NOMO-1 treated with dmso at 0.1 percent for 144 hours (cell line): ENCODE results near the gene AMOTL1.
"Not testable (repeated sequence)": the region's sequence is repeated elsewhere in the genome, so short reads cannot be mapped to it uniquely, and the experiment has no call there.

ENCODE experiments used
- DNase-seq: peaks from one replicate; lab custom pipeline; 2025; ENCODE audit not compliant: unreplicated experiment; lab: John Stamatoyannopoulos, UW

The AMOTL1 gene

DNA sequence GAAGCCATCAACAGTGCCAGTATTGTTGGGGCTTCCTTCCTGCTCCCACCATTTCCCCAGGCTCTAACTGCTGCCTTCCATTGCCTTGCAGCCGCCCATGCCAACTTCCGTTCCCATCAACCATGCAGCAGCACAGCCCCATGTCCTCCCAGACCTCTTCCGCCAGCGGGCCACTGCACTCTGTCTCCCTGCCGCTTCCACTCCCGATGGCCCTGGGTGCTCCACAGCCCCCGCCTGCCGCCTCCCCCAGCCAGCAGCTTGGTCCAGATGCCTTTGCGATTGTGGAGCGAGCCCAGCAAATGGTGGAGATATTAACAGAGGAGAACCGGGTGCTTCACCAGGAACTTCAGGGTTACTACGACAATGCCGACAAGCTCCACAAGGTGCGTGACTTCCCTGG, 53.3 kb downstream of the AMOTL1 start:
- DNase-seq, result no peak

DNA sequence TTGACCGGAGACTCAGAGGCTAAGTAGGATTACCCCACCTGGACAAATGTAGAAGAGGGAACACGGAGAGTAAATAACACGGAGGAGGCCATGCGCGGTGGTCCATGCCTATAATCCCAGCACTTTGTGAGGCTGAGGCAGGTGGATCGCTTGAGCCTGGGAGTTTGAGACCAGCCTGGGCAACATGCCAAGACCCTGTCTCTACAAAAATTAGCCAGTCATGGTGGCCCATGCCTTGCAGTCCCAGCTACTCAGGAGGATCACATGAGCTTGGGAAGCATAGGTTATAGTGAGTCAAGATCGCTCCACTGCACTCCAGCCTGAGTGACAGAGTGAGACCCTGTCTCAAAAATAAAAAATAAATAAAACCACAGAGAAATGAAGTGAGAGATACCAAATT, 53.9 kb downstream of the AMOTL1 start:
- no peak for DNase-seq

DNA sequence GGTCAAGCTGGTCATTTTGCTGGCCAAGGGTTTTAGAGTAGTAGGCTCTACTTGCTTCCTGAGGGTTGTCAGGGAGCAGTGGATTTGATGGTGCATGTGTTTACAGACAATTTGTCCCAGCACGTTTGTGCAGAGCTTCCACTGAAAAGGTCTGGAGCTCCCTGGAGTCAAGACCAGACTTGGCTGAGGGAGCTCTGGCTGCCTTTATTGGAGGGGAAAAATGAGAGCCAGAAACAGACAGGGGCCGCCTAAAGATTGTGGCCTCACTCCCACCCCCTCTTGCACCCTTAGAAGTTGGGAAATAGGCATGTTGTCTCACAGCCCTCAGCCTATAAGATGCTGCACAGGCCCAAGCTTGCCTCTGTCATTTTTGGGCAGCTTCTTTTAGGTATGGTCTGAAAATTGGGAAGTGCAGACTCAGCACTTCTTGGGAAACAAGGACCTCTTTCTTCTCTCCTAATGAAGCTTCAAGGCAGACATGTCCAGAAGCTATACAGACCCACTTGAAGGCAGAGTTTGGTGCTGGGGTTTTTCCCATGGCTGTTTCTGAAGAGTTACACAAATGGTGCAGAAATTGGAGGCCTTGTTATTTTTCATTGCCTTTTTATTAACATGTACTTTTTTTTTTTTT, 55.1 kb downstream of the AMOTL1 start:
- DNase-seq, result no peak

DNA sequence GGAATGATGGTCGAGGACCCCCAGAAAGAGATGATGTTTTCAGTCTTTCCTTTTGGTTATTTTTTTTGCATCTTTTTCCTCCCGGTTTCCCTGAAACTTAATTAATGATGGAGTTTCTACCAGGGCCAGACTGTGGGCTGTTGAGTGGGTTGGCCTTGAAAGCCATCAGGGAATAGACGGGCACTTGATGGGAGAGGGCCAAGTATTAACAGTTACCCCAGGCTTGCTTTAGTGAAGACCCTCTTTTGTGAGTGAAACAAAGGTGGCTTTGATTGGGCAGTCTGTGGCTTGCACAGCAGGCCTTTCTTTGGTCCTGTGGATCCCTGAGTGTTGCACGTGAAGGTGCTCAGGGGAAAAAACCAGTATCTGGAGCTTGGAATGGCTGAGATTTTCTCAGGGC, 56.9 kb downstream of the AMOTL1 start:
- DNase-seq, result no peak

DNA sequence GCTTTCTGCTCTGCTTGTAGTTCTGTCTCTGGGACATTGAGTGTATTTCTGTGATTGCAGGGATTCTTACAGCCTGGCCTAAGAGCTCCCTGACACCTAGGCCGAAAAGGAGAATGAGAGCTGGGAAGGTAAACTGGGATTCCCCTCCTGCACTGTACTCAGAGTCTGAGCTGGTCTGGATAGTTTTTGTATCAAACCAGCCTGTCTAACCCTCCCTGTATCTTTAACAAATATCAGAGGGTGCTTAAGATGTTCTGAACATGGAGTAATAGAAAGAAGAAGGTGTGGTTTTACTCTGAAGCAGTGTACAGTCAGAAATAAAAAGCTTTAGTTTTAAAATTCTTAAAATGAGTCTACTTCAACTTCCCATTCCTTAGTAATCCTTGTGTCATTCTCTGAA, 57.3 kb downstream of the AMOTL1 start:
- DNase-seq, result no peak

DNA sequence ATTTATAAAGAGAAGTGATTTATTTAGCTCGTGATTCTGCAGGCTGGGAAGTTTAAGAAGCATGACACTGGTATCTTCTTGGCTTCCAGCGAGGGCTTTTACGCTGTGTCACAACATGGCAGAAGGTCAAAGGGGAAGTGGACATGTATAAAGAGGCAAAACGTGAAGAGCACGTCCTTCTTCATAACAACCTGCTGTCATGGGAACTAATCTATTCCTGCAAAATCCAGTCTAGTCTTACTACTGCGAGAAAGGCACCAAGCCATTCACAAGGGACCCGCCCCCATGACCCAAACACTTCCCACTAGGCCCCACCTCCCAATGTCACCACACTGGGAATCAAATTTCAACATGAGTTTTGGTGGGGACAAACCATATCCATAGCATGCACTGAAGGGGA, 58.3 kb downstream of the AMOTL1 start:
- DNase-seq, result no peak

DNA sequence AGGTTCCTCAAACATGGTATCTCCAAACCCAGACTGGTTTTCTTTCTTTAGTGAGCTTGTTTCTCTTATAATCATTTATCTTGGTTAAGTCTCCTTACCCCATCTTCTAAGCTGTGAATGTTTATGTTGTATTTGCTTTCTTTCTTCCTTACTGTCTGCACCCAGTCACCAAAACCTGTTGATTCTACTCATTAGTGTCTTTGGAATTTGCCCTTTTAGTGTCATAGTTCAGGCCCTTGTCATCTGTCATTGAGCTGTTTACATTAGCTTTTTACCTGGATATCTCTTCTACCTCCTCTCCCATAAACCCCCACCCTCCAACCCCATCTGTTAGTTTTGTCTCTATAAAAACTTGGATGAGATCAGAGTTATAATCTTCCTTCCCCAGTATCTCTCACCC, 59.9 kb downstream of the AMOTL1 start:
- no peak for DNase-seq

DNA sequence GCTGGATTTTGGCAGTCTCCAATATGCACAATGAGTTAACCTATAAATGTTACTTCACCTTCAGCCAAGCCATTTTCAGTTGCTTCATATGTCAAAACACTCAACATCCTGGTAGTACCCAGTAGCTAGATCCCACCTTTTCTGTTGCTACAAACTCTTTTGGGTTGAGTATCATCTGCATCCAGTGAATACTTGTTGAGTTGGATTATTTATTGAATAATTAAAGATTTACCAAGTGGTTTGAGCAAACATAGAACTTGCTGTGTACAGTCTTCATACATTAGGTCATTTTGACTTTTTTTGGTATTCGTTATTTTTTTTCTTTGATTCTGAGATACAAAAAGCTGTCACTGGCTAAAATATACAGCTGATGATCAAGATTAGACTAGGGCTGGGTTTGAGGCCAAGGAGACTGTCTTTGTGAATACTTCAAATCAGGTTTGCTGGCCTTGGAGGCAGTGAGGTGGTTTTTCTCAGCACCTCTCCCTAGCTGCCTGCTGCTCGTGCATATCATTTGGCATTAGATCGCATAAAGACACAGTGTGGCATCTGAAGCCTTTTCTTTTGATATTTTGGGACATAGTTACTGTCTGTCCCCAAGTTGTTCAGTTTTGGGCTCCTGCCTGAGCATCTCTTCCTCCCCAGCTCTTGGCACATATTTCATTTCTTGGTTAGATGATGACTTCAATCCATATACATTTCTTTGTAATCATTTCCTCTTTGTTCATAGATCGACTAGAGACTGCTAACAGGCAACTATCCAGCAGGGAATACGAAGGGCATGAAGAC, 62.8 kb downstream of the AMOTL1 start:
- DNase-seq, result no peak

DNA sequence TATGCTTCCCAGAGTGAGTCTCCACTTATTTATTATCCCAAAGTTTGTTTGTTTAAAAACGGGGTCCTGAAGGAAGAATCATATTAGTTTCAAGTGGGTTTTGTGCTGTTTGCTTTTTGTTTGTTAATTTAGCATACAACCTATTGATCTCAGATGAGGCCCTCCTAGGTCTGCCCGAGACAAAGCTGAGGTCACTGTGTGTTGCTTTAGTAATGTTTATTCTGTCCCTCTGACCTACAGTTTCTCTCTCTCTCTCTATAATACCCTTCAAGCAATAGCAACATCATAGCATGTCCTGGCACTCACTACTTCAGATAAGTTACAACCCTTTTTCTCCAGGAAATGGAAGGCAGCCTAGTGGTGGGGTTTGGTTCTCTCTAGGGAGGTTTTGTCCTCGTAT, 63.4 kb downstream of the AMOTL1 start:
- DNase-seq, result no peak

DNA sequence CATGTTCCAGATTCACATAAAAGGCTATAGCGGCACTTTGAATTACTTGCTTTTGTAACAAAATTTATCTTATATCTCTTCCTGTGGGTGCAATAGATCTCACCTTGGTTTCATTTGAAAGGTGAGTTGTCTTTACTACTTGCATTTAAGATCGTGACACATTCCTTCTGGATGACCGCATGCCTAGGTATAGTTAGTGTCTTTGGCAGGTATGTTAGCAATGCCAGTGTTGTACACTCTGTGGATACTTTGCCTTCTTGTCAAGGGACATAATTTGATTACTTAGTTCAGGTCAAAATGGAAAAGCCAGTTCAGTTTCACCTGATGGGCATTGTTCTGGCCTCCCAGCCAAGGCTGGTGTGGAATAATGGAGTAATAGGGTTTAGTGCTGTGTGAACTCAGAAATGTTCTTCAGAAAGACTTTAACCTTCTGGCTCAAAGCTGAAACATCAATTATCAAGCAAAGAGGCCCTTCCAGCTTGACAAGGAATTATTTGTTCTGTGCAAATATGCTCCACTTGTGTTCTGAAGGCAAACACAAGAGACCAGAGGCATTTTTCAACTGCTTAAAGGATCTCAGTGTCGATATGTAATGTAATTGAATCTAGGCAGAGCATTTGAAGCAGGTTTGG, 64.6 kb downstream of the AMOTL1 start:
- DNase-seq, result no peak

DNA sequence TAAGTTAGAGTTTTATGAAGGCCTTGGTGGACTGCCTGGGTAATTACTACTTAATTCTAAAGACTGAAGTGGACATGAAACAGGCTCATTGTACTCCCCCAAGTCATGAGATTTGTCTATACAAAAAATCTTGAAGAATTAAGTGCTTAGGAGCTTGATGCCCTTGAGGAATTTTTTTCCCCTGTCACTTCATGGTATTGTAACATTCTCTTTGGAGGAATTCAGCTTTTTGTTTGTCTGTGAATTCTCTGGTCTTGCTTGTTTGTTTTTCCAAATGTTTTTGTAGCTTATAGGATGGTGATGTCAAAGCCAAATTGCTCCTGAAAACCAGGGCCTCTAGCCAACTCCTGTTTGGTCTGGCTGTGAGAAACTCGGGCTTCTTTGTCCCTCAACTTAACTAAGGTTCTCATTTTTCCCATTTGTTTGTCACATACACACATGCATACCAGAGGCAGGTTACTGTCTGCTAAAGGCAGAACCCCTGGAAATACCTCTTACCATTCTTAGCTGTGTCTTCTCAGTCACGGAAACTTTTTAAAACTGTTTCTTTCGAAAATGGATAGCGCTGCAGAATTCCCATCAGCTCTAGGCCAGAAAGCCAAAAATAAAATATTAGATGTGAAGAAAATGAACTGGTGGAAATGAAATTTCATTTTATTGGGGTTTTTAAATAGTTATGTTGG, 66.9 kb downstream of the AMOTL1 start:
- no peak for DNase-seq

DNA sequence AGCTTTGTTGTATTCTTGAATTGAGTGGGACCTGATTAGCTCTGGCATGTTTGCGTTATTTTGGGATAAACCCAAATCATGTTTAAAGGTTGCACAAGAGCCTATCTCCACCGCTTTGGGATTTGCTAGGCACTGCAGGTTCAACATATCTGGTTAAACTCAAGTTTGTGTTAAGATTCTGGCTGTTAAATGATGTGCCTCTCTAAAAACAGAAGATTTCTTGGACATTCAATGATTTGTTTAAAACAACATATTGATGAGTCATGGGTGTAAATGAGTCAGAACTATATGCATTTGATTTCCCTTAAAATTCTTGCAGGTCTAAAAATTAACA, 67.4 kb downstream of the AMOTL1 start:
- no peak for DNase-seq

DNA sequence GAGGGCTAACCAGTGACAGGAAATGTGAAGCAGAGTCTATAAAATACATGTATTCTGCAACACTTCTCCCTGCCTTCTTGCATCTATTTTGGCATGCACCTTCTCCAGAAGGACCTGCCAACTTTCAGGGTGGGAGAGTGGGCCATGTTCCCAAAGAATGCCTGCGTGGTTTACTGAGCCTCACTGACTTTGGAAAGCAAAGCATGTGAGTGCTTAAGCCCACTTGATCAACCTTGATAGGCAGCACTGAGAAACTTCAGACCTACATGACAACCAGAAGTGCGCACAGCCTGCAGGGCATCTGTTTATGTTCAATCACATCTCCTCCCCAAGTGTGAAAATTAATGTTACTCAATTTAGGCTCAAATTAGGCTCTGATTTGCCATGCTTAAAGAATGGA, 69.2 kb downstream of the AMOTL1 start:
- no peak for DNase-seq

DNA sequence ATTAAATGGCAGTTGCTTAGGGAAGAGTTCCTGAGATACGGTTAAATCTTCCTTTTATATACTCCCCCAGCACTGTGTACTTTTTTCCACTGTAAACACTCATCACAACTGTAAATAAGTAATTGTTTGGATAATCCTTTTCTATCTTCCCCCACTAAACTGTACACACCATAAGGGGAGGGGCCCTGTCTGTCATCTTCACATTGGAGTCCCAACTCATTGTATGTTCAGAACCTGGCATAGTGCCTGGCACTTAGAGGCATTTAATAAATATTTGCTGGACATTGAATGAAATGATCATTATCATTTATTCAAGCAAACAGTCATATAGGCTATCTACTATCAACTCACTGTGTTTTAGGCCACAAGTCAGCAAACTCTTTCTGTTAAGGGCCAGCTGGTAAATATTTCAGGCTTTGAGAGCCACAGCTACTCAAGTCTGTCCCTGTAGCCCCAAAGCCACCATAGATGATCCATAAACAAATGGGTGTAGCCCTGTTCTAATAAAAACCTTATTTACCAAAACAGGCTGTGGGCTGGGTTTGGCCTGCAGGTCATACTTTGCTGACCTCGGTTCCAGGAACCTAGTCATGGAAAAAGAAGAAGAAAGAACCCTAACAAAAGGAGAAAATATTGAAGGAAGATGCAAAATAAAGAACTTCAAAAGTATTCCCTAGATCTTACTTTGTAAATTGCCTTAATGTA, 70.0 kb downstream of the AMOTL1 start:
- no peak for DNase-seq

DNA sequence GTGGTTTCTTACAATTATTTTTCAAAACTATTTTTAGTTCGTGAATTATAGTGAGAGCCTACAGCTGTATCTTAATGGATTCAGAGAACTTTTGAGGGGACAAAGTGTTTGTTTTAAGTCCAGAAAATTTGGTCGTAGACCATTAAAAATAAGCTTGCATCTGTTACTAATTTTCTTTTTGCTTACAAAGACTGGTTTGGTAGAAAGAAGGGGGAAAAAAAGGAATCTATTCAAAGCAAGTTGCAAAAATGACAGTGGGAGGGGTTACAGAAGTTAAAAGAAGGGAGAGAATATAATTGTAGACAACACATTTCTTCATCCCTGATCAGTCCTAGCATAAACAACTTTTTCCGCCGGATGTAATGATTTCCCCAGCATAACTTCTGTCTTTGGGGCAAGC, 72.1 kb downstream of the AMOTL1 start:
- no peak for DNase-seq

DNA sequence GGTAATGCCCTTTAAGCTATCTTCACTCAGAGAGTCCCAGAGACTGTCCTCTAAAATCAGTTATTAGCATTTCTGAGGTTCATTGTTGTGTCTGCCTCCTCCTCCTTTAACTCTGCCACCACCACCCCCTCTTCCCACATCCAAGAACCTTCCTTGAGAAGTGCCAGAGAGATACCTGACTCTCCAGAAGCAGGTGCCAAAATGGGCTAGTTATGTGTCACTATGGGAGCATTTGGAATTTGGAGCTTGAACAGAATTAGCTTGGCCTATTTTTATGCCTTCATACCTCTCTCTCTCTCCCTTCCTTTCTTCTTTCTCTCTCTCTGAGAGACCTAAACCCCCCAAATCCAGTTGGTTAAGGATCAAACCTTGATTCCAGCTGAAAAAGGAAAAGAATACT, 75.9 kb downstream of the AMOTL1 start:
- no peak for DNase-seq

DNA sequence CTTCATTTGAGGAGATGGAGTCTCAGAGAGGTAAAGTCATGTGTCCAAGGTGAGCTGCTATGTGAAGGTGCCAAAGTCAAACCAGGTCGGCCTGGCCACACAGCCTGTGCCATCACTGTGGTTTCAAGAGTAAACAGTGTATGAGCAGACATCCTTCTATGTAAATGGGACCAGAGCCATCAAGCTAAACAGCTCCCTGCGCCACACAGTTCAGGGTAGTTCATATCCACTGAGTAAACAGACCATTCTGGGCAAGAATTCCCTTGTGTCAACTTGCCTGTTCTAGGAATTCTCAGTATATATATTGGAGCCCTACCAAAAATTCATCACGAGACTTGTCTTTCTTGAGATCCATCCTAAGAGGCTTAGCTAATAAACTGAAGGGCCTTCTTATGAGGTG, 77.5 kb downstream of the AMOTL1 start:
- DNase-seq, result no peak

DNA sequence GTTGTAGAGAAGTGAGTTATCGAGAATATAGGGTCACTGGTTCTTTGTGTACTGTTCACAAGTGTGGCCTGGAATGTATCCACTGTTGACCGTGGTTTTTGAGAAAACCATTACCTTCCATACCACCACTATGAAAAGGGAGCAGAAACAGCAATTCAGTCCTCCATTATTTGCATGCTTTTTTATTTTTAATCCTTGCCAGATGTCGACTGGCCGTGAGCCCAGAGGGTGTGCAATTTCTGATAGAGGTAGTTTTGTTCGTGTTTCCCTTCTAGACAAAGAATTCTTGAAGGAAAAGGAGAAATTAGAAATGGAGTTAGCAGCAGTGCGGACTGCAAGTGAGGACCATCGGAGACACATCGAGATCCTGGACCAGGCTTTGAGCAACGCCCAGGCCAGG, 81.7 kb downstream of the AMOTL1 start:
- DNase-seq, result no peak

DNA sequence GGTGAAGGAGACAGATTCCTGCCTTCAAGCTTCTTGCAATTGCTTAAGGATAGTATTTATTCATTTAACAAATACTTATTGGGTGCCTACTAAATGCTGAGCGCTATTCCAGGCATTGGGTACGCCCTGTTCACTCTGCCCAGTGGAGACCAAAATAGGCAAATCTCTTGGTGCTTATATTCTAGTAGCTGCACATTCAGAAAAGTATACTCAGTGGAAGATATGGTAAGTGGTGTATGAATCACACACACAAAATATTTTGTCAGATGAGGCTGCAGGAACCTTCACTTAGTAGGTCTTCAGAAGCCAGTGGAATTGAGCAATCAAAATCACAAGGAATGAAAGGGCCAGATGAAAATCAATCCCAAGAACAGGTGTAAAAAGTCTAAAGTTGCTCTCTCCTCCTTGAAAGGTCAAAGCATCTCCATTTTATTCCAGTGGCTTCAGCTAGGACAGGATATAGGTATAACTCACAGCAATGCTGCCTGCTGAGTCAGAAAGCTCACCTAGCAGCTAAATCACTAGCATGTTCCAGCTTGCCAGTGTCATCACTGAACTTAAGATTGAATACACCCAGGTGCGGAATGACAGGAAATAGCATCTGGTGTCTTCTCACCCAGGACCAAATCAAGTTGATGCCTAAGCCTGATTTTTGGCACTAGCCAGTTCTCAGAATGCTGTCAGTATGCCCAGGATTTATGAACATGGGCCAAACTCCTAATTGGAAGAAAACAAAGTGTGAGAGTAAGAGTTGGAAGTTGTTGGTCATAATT, 83.9 kb downstream of the AMOTL1 start:
- DNase-seq, result no peak

DNA sequence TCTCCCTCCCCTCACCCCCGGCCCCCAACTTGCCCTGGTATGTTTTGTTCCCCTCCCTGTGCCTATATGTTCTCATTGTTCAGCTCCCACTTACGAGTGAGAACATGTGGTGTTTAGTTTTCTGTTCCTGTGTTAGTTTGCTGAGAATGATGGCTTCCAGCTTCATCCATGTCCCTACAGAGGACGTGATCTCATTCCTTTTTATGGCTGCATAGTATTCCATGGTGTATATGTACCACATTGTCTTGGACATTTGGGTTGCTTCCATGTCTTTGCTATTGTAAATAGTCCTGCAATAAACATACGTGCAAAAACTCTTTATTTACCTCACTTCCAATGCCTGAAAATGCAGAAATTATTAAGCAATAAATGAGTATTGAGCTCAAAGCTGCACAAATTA, 85.1 kb downstream of the AMOTL1 start:
- not testable (repeated sequence) for DNase-seq

DNA sequence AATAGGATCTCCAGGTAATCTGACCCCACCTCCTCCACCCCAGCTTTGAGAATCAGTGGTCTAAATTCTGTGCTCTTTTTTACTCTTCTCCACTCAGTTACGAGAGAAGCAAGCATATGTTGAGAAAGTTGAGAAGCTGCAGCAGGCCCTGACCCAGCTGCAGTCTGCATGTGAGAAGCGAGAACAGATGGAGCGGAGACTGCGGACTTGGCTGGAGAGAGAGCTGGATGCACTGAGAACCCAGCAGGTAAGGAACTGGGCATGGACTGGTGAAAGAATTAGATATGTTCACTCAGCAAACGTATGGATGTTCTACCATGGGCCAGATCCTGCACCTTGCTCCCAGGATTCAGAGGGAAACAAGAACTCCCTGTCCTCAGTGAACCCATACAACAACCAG, 85.7 kb downstream of the AMOTL1 start:
- no peak for DNase-seq
